Hematopoietic multipotent progenitor cell treated with erythropoietin and hydrocortisone succinate and interleukin-3 and kit ligand, for 6 days (in vitro differentiated cells): Measurements from ENCODE around the gene OR2AJ1.
A peak's percentile ranks its signal among the peaks of the same experiment; 100 is the strongest.

Experiments used
- DNase-seq: peaks from one replicate; pipeline ENCODE4 v3.0.0-alpha.2; 2015

OR2AJ1 gene, protein sequence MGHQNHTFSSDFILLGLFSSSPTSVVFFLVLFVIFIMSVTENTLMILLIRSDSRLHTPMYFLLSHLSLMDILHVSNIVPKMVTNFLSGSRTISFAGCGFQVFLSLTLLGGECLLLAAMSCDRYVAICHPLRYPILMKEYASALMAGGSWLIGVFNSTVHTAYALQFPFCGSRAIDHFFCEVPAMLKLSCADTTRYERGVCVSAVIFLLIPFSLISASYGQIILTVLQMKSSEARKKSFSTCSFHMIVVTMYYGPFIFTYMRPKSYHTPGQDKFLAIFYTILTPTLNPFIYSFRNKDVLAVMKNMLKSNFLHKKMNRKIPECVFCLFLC

GRCh38 chr1:247924868-247925267, at the start of gene OR2AJ1:
Gene OR2AJ1, plus strand, starts transcription at chr1:247924889. Its CDS starts 8,880 bp downstream, at chr1:247933769.
- DNase-seq: no peak

DNA sequence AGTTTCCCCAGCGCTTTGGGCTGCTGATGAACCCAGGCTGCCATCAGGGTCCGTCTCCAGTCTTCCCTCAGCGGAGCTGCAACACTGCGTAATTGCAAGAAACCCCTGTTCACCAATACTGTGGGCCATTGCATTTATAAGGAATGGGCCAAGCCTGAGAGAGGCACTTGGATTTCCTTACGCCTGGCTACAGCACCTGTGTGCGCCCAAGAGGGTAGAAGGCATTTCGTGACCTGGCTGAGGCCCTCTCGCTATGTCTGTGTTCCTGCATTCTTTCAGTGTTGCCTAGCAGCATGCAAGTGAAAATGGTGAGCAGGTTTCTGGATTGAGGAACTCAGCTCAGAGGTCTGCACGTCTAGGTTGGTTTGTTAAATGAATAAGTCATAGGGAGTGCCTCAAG, 41.3 kb upstream of the OR2AJ1 start:
- no peak for DNase-seq

GRCh38 chr1:247884797-247885413, 39.8 kb upstream of the OR2AJ1 start:
- DNase-seq: peak; percentile 45

GRCh38 chr1:247895163-247895637, 29.5 kb upstream of the OR2AJ1 start, which contains the start of gene OR2W3:
Gene OR2W3, plus strand, starts transcription at chr1:247895587. Its CDS starts 0 bp downstream, at chr1:247895587.
- no peak for DNase-seq

DNA sequence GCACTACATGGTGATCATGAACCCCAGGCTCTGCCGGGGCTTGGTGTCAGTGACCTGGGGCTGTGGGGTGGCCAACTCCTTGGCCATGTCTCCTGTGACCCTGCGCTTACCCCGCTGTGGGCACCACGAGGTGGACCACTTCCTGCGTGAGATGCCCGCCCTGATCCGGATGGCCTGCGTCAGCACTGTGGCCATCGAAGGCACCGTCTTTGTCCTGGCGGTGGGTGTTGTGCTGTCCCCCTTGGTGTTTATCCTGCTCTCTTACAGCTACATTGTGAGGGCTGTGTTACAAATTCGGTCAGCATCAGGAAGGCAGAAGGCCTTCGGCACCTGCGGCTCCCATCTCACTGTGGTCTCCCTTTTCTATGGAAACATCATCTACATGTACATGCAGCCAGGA, 28.7 kb upstream of the OR2AJ1 start:
- DNase-seq: no peak

- no peak for DNase-seq
Observed at GRCh38 chr1:247904122-247904521, 20.6 kb upstream of the OR2AJ1 start.

DNA sequence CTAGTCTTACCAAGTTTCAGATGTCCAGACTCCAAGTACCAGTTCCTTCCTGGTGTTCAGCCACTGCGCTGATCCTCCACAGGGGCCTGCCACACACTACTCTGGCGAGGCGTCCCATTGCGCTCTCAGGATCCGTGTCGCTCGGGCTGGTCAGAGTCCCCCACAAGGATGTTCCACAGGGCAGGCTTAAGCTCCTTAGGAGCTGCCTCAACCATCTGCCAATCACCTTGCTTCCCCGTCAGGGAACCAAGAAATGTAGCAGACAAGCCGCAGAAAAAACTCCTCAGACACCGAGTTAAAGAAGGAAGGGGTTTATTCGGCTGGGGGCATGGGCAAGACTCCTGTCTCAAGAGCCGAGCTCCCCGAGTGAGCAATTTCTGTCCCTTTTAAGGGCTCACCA, 19.5 kb upstream of the OR2AJ1 start:
- DNase-seq: no peak

- peak; percentile 38 for DNase-seq
Observed at GRCh38 chr1:247905910-247906503, 18.7 kb upstream of the OR2AJ1 start.

DNA sequence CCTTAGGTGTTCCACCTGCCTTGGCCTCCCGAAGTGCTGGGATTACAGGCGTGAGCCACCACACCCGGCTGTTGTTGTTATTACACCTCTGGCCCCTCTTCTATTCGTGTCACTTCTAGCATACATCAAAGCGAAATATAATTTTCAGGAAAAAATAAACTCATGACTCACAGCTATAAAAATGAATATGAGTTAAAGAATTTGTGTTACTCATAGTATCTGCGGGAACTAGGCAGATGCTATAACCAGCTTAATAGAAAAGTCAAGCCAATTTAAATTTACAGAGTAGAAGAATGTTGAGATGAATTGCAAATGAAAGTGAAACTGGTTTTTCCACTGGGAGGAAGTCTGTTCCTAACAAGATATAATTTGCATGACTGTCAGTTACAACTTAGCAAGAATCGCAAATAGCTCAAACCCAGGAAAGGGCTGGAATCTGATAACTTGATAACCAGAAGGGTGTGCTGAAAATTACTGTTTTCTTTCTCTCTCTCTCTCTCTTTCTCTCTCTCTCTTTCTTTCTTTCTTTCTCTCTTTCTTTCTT, 18.1 kb upstream of the OR2AJ1 start:
- DNase-seq: peak; percentile 95

GRCh38 chr1:247908766-247909165, 15.9 kb upstream of the OR2AJ1 start:
- DNase-seq: no peak

DNA sequence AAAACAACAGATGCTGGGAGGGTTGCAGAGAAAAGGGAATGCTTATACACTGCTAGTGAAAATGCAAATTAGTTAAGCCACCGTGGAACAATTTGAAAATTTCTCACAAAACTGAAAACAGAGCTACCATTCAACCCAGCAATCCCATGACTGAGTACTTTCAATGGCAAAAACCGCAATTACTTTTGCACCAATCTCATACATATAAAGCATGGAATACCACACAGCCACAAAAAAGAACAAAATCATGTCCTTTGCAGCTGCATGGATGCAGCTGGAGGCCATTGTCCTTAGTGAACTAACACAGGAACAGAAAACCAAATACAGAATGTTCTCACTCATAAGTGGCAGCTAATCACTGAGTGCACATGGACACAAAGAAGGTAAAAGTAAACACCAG, 10.9 kb upstream of the OR2AJ1 start:
- no peak for DNase-seq

- DNase-seq: no peak
Observed at GRCh38 chr1:247914941-247915662, 9.6 kb upstream of the OR2AJ1 start.

- DNase-seq: no peak
Observed at GRCh38 chr1:247919952-247920351, 4.7 kb upstream of the OR2AJ1 start, which contains the start of gene OR2T8. Gene OR2T8, plus strand, starts transcription at chr1:247920252. Its CDS starts 766 bp downstream, at chr1:247921018.

GRCh38 chr1:247923941-247924340, 748 bp upstream of the OR2AJ1 start:
- DNase-seq: no peak

DNA sequence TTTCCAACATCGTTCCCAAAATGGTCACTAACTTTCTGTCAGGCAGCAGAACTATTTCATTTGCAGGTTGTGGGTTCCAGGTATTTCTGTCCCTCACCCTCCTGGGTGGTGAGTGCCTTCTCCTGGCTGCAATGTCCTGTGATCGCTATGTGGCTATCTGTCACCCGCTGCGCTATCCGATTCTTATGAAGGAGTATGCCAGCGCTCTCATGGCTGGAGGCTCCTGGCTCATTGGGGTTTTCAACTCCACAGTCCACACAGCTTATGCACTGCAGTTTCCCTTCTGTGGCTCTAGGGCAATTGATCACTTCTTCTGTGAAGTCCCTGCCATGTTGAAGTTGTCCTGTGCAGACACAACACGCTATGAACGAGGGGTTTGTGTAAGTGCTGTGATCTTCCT, 9.3 kb downstream of the OR2AJ1 start:
- DNase-seq: no peak

DNA sequence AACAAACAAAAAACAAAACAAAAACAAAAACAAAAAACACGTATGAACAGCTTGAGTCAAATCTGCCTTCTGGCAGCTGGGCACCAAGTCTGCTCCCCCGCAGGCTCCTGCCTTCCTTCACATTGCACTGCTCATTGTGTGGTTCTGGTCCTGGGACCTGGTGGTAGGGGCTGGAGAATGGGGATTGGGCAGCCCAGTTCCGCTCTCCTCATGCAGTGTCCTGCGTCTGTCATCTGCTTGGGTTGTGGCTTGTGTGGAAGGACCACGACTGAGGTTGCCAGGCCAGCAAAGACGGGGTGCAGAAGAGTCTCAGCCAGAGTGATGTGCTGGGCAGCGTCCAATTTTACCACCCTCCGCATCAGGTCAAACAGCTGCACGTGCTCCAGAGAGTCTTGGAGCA, 11.1 kb downstream of the OR2AJ1 start:
- no peak for DNase-seq

- DNase-seq: no peak
Observed at GRCh38 chr1:247936415-247936814, 11.7 kb downstream of the OR2AJ1 start.

GRCh38 chr1:247936965-247937734, 12.5 kb downstream of the OR2AJ1 start:
- DNase-seq: peak; percentile 97

DNA sequence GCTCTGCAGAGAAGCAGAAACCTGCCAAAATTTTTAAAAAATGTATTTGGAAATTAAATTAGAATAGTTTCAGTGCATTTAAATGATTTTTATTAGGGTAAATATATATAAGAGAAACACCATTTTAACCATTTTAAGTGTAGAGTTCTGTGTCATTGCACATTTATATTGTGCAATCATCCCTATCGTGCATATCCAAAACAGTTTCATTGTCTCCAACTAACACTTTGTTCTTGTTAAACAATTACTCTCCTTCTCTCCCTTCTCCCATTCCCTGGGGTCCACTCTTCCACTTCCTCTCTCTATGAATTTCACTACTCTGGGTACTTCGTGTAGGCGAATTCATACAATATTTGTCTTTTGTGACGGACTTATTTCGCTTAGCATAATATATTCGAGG, 17.9 kb downstream of the OR2AJ1 start:
- no peak for DNase-seq

DNA sequence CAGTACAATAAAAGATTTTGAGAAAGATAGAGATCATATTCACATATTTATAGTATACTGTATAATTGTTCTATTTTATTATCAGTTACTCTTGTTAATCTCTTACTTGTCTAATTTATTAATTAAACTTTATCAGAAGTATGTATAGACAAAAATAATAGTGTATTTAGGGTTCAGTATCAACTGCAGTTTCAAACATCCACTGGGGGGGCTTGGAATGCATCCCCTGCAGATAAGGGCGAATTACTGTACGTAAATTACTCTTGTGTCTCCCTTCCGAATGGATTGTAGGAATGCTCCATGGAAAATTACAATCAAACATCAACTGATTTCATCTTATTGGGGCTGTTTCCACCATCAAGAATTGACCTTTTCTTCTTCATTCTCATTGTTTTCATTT, 23.9 kb downstream of the OR2AJ1 start, which contains the start of gene OR2L8:
Gene OR2L8 (plus strand): TSS at position 301 of the 400 bp plus-strand sequence. CDS start 0 bp downstream, at position 301.
- DNase-seq: no peak

- DNase-seq: no peak
Observed at GRCh38 chr1:247953408-247953807, 28.7 kb downstream of the OR2AJ1 start.

DNA sequence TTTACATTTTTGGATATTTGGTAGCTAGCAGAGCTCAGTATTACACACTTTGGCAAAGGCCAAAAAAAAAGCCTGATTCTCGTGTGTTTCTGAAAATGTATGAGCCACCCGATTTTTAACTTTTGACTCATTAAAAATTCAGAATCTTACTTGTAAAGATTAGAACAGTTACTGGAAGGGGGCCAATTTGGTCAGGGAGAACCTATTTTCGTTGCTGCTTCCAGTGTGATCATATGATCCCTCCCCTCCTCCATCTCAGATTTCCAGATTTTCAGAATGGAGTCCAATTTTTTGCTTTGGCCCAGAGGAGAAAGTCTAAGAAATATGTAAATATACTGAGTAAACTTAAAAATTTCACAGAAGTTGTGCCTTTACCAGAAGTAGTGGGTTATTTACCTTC, 37.1 kb downstream of the OR2AJ1 start:
- DNase-seq: peak; percentile 86
